ENCODE data around the gene RHBDD1. TPM values are rescaled to one million over a fixed set of nuclear protein-coding genes. Genes with fewer than 3 reads are reported as not detected.

The RHBDD1 gene
- total and polyA plus RNA-seq, 4 donors: 4.8 to 66.4 (median 24.7) TPM

GRCh38 chr2:226963528-226963927 lies 127.7 kb downstream of the RHBDD1 start:
- no peak overlapping the region for H3K9ac ChIP-seq (ENCODE audit: insufficient read depth in 1 of 2, low read length in 2 of 2)
- no peaks in the 10 kb centered on the region for H3K36me3 ChIP-seq (ENCODE audit: control insufficient read depth in 4 of 4, insufficient read depth in 4 of 4, low read length in 4 of 4)
- no peak for DNase-seq
- no peak for ATAC-seq (ENCODE audit: insufficient read depth, low FRiP score)
- WGBS, 2 donors: 49 to 80% methylated on average over 1 of the region's 1 CpG
- H3K27ac ChIP-seq (ENCODE audit: low read depth in 1 of 2, low read length in 1 of 2): no peak overlapping the region
- TF ChIP-seq, protein P1, sequence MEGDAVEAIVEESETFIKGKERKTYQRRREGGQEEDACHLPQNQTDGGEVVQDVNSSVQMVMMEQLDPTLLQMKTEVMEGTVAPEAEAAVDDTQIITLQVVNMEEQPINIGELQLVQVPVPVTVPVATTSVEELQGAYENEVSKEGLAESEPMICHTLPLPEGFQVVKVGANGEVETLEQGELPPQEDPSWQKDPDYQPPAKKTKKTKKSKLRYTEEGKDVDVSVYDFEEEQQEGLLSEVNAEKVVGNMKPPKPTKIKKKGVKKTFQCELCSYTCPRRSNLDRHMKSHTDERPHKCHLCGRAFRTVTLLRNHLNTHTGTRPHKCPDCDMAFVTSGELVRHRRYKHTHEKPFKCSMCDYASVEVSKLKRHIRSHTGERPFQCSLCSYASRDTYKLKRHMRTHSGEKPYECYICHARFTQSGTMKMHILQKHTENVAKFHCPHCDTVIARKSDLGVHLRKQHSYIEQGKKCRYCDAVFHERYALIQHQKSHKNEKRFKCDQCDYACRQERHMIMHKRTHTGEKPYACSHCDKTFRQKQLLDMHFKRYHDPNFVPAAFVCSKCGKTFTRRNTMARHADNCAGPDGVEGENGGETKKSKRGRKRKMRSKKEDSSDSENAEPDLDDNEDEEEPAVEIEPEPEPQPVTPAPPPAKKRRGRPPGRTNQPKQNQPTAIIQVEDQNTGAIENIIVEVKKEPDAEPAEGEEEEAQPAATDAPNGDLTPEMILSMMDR (IDR thresholded peaks at IDR 0.05; ENCODE audit: control extremely low read depth, extremely low read depth): no peak
- peaks cover 0 to 3% (median 1%) of the 10 kb centered on the region in 4 donors for H3K9me3 ChIP-seq (ENCODE audit: control insufficient read depth in 4 of 4, insufficient read depth in 3 of 4, low read length in 3 of 4)
- H3K27me3 ChIP-seq (ENCODE audit: control insufficient read depth in 3 of 3, insufficient read depth in 3 of 3, low read length in 2 of 3): no peaks in the 10 kb centered on the region
- H3K4me3 ChIP-seq: no peak overlapping the region
- no peaks in the 10 kb centered on the region for H3K4me1 ChIP-seq (ENCODE audit: control insufficient read depth in 5 of 5, insufficient read depth in 5 of 5, low read length in 5 of 5)

DNA sequence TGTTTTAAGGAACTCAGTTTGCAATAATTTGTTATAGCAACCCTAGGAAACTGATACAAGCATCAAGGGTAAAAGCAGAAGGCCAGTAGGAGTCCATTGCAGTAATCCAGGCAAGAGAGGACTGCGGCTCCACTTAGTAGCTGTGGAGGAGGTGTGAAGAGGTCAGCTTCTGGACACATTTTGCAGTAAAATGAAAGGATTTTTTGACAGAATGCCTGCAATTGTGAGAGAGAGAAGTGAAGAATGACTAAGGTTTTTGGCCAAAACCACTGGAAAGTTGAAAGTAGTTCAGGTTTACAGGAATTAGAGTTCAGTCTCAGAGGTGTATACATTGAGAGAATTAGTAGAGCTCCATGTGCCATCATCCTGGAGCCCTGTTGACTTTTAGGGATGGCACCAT lies 129.5 kb downstream of the RHBDD1 start:
- Histone ChIP-seq H3K4me1 (ENCODE audit: control insufficient read depth in 5 of 5, insufficient read depth in 5 of 5, low read length in 5 of 5) (peaks cover 0 to 5% (median 0%) of the 10 kb centered on the region in 5 donors), H3K36me3 (ENCODE audit: control insufficient read depth in 4 of 4, insufficient read depth in 4 of 4, low read length in 4 of 4) (no peaks in the 10 kb centered on the region), H3K27ac (ENCODE audit: low read depth in 1 of 2, low read length in 1 of 2) (no peak overlapping the region), H3K9ac (ENCODE audit: insufficient read depth in 1 of 2, low read length in 2 of 2) (no peak overlapping the region), H3K4me3 (no peak overlapping the region), H3K9me3 (ENCODE audit: control insufficient read depth in 4 of 4, insufficient read depth in 3 of 4, low read length in 3 of 4) (peaks cover 0 to 2% (median 0%) of the 10 kb centered on the region in 4 donors), H3K27me3 (ENCODE audit: control insufficient read depth in 3 of 3, insufficient read depth in 3 of 3, low read length in 2 of 3) (no peaks in the 10 kb centered on the region)
- ATAC-seq (ENCODE audit: insufficient read depth, low FRiP score) (no peak), DNase-seq (no peak)
- TF ChIP-seq, protein P1 (IDR thresholded peaks at IDR 0.05; ENCODE audit: control extremely low read depth, extremely low read depth): no peak
- WGBS, 2 donors: 90 to 97% methylated on average over 1 of the region's 1 CpG

- peaks cover 0 to 5% (median 0%) of the 10 kb centered on the region in 5 donors for H3K4me1 ChIP-seq (ENCODE audit: control insufficient read depth in 5 of 5, insufficient read depth in 5 of 5, low read length in 5 of 5)
- H3K27ac ChIP-seq (ENCODE audit: low read depth in 1 of 2, low read length in 1 of 2): no peak overlapping the region
- no peak for ATAC-seq (ENCODE audit: insufficient read depth, low FRiP score)
- no peak overlapping the region for H3K4me3 ChIP-seq
- no peaks in the 10 kb centered on the region for H3K9me3 ChIP-seq (ENCODE audit: control insufficient read depth in 4 of 4, insufficient read depth in 3 of 4, low read length in 3 of 4)
- 76 to 82% methylated on average over 6 of the region's 6 CpGs for WGBS, 2 donors
- H3K36me3 ChIP-seq (ENCODE audit: control insufficient read depth in 4 of 4, insufficient read depth in 4 of 4, low read length in 4 of 4): no peaks in the 10 kb centered on the region
- no peak overlapping the region for H3K9ac ChIP-seq (ENCODE audit: insufficient read depth in 1 of 2, low read length in 2 of 2)
- no peaks in the 10 kb centered on the region for H3K27me3 ChIP-seq (ENCODE audit: control insufficient read depth in 3 of 3, insufficient read depth in 3 of 3, low read length in 2 of 3)
- TF ChIP-seq, protein P1 (IDR thresholded peaks at IDR 0.05; ENCODE audit: control extremely low read depth, extremely low read depth): no peak
- DNase-seq: peak in 2 of 3 donors; percentile 49 to 63
Measured at GRCh38 chr2:226969417-226970080, 133.7 kb downstream of the RHBDD1 start.

Measured in lung (tissue), 12 donors.